ENCODE measurements around the gene TNFRSF13B.
A peak's percentile ranks its signal among the peaks of the same experiment; 100 is the strongest.

The TNFRSF13B gene

DNA sequence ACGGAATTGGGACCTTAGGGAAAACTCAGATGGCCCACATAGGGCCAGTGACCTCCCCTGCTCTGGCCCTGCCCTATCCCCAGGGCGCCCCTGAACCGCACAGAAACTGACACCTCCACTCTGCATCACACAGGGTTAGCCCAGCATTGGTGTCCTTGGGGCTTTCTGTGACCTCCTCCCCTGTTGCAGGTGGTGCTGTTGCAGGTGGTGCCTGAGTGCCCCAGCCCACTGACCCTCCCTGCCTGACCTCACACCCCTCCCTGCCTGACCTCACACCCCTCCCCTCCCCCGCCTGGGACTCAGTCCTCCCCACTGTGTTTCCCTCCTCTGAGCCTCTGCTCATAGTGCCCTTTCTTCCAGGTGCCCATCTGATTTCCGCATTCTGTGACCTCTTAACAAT is 21.4 kb downstream of the TNFRSF13B start:
- peaks cover 15% of the 10 kb centered on the region for H3K27me3 Mint-ChIP-seq (ENCODE audit: low read depth)
- peaks cover 6% of the 10 kb centered on the region for H3K4me1 Mint-ChIP-seq
- no peak for TF ChIP-seq CTCF (IDR thresholded peaks at IDR 0.05; ENCODE audit: unreplicated experiment in 3 of 3)
- peaks cover 26% of the 10 kb centered on the region for H3K9me3 Mint-ChIP-seq
- H3K36me3 Mint-ChIP-seq (ENCODE audit: low read depth) = no peaks in the 10 kb centered on the region
- no peak overlapping the region for H3K27ac Mint-ChIP-seq
- peak overlapping the region in 1 of 3 experiments; percentile 43 for H3K4me3 Mint-ChIP-seq

GRCh38 chr17:16948587-16949376 is 23.1 kb downstream of the TNFRSF13B start:
- Mint-ChIP-seq H3K36me3 (ENCODE audit: low read depth) (no peaks in the 10 kb centered on the region), H3K4me3 (no peak overlapping the region), H3K9me3 (peaks cover 22% of the 10 kb centered on the region), H3K4me1 (no peaks in the 10 kb centered on the region), H3K27ac (no peak overlapping the region), H3K27me3 (ENCODE audit: low read depth) (peaks cover 22% of the 10 kb centered on the region)
- no peak for TF ChIP-seq CTCF (IDR thresholded peaks at IDR 0.05; ENCODE audit: unreplicated experiment in 3 of 3)

- no peak overlapping the region for H3K27ac Mint-ChIP-seq
- no peak overlapping the region for H3K4me3 Mint-ChIP-seq
- TF ChIP-seq CTCF (IDR thresholded peaks at IDR 0.05; ENCODE audit: unreplicated experiment in 3 of 3) = no peak
- no peaks in the 10 kb centered on the region for H3K36me3 Mint-ChIP-seq (ENCODE audit: low read depth)
- peaks cover 22% of the 10 kb centered on the region for H3K9me3 Mint-ChIP-seq
- peaks cover 20% of the 10 kb centered on the region for H3K27me3 Mint-ChIP-seq (ENCODE audit: low read depth)
- H3K4me1 Mint-ChIP-seq = no peaks in the 10 kb centered on the region
Measured at GRCh38 chr17:16947470-16947869, 24.4 kb downstream of the TNFRSF13B start.

- peaks cover 18% of the 10 kb centered on the region for H3K27me3 Mint-ChIP-seq (ENCODE audit: low read depth)
- no peak for TF ChIP-seq CTCF (IDR thresholded peaks at IDR 0.05; ENCODE audit: unreplicated experiment in 3 of 3)
Measured at GRCh38 chr17:16945663-16946218, 26.2 kb downstream of the TNFRSF13B start.

GRCh38 chr17:16945136-16945482 is 26.8 kb downstream of the TNFRSF13B start:
- H3K27me3 Mint-ChIP-seq (ENCODE audit: low read depth) = peaks cover 22% of the 10 kb centered on the region
- H3K4me1 Mint-ChIP-seq = peaks cover 7% of the 10 kb centered on the region
- no peaks in the 10 kb centered on the region for H3K36me3 Mint-ChIP-seq (ENCODE audit: low read depth)
- no peak overlapping the region for H3K4me3 Mint-ChIP-seq
- peaks cover 22% of the 10 kb centered on the region for H3K9me3 Mint-ChIP-seq
- H3K27ac Mint-ChIP-seq = no peak overlapping the region
- no peak for TF ChIP-seq CTCF (IDR thresholded peaks at IDR 0.05; ENCODE audit: unreplicated experiment in 3 of 3)

More at GRCh38 chr17:16945663-16946218, 26.2 kb downstream of the TNFRSF13B start:
- no peaks in the 10 kb centered on the region for H3K36me3 Mint-ChIP-seq (ENCODE audit: low read depth)
- H3K4me1 Mint-ChIP-seq = peaks cover 7% of the 10 kb centered on the region
- no peak overlapping the region for H3K27ac Mint-ChIP-seq
- H3K9me3 Mint-ChIP-seq = peaks cover 22% of the 10 kb centered on the region
- no peak overlapping the region for H3K4me3 Mint-ChIP-seq
